Epithelial cell of proximal tubule (primary cell): Measurements from ENCODE around the gene NDST3. TPM values are rescaled to one million over a fixed set of nuclear protein-coding genes. Genes with fewer than 3 reads are reported as not detected.

Experiments
- DNase-seq: peaks from one replicate; pipeline ENCODE4 v3.0.0-alpha.2; 2011; ENCODE audit warnings: low read depth
- H3K4me3 ChIP-seq: 2 replicates; pipeline ENCODE4 v1.5.1; 2011; ENCODE audit warnings: low read depth, mild to moderate bottlenecking, low read length
- total RNA-seq: library from RNA; depleted of rRNA; stranded (reverse); fragments of >200 nt; gene quantifications from 2 replicates; pipeline ENCODE4 v1.2.3, GENCODE V29; 2015
- TF ChIP-seq, protein P1 (sequence below): conservative IDR thresholded peaks from 2 replicates; pipeline ENCODE4 v1.5.1; 2012; ENCODE audit warnings: low read depth, mild to moderate bottlenecking, low read length

Gene NDST3
- total RNA-seq, 1 donor from 2014 or later, result not detected

DNA sequence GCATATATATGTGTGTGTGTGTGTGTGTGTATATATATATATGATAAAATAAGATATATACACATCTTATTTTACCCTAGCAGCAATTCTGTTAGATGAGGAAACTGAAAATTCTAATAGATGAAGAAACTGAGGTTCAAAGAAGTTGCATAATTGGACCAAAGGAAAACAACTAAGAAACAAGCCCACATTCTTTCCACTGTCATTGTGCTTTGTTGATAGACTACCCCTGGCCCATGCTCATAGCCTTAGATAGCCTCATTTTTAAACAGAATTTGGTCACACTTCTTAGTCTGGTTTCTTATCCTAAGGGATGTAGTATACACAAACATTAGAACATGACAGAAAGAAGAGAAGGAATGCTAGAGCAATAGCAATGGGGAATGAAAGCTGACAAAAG is 138.8 kb downstream of the NDST3 start:
- TF ChIP-seq, protein P1, sequence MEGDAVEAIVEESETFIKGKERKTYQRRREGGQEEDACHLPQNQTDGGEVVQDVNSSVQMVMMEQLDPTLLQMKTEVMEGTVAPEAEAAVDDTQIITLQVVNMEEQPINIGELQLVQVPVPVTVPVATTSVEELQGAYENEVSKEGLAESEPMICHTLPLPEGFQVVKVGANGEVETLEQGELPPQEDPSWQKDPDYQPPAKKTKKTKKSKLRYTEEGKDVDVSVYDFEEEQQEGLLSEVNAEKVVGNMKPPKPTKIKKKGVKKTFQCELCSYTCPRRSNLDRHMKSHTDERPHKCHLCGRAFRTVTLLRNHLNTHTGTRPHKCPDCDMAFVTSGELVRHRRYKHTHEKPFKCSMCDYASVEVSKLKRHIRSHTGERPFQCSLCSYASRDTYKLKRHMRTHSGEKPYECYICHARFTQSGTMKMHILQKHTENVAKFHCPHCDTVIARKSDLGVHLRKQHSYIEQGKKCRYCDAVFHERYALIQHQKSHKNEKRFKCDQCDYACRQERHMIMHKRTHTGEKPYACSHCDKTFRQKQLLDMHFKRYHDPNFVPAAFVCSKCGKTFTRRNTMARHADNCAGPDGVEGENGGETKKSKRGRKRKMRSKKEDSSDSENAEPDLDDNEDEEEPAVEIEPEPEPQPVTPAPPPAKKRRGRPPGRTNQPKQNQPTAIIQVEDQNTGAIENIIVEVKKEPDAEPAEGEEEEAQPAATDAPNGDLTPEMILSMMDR, result no peak
- DNase-seq, result no peak
- no peak overlapping the region for H3K4me3 ChIP-seq

DNA sequence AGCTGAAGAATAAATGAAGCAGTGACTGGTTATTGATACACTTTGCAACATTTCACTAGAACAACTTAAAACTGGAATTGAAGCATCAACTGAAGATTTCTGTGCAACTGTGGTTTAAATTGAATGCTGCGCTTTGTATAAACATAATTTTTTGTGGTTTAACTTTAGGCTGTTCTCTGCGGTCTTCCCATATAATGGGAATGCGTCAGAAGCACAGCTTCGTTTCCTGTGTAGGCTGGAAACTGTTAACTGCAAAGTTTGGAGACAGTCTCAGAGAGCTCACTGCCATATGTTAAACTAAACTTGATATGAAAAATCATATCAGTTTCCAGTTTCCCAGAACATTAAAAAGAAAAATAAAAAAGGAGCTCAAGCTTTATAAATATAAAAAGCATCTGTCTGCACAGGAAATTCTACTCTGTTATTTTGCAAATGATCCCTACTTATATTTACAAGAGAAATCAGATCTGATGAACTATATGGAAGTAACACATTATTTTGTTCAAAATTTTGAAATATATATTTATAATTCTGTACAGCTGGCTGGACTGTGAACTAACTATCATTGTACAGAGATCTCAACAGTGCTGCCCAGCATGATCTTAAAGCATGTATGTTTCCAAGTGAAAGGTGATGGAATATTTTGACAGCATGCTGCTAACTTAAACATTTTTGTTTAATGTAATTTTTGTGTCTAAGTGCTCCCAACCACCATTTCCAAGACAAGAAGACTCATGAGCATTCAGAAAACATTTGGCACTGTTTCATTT is 139.9 kb downstream of the NDST3 start:
- no peak overlapping the region for H3K4me3 ChIP-seq
- no peak for DNase-seq
- TF ChIP-seq, protein P1, result no peak

DNA sequence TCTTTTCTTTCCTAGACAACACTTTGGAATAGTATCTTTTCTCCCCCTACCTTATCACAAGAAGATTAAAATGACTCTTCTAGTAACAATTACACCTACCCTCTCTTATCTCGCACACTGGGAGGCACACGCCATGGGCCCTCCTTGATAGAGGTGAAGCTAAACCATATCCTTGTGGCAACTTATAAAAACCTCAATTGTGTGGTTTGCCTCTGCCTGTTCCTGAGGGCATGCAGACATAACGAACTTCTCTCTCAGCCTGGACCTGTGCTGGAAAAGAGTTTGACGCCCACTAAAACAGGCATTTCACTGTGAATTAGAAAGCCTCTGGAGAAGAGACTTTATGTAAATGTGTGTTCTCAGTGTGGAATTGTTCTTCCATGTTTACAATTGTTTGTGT is 141.2 kb downstream of the NDST3 start:
- TF ChIP-seq, protein P1, result no peak
- no peak for DNase-seq
- no peak overlapping the region for H3K4me3 ChIP-seq

DNA sequence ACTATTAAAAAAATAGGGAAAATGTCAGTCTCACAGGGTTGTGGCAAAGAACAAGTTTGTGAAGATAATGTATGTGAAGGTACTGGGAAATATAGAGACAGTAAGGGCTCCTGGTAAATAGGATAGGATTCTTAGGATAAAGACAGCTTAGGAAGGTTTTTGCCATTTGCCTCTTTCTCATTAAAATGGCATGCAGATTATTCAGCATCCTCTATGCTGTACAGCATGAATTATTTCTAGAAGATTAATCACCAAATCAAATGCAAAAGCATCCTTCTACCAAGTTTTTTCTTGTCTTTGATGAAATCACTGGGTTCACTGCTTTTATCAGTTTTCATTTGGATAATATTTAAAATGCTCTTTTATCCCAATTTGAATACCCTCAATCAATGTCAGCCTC is 142.8 kb downstream of the NDST3 start:
- TF ChIP-seq, protein P1, result no peak
- no peak for DNase-seq
- H3K4me3 ChIP-seq, result no peak overlapping the region

DNA sequence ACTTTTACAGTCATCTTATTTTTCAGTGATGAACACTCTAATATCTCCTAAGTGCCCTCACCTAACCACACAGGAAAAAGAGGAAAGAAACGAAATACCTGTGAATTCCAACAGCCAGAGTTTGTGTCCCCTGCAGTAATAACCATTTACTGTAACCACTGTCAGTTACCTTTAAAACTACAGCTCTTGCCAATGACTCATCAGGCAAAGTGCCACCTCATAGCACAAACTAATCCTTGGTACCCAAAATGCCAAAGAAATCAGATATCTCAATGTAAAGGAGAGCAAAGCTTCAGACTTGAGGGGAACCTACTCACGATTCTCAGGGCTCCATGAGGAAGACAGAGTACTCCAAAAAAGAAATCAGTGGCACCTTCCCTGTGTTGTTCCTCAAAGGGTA is 146.5 kb downstream of the NDST3 start:
- no peak overlapping the region for H3K4me3 ChIP-seq
- DNase-seq, result no peak
- TF ChIP-seq, protein P1, result no peak

DNA sequence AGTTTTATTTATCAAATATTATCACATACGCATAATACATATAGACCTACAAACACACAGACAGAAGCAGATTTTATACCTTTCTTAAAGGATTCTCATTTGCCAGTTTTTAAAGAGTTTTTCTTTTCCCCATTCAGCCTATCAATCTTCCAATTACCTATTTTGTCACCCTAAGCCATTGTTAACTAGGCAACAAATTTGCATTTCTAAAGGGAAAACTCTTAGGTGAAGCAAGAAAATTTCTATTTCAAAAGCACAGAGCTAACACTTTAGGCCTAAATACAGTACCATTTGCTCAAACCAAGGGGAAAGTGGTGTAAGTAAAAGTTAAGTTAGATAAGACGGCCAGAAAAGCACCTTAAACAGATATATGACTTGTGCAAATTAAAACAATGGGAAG is 156.6 kb downstream of the NDST3 start:
- no peak for DNase-seq
- H3K4me3 ChIP-seq, result no peak overlapping the region
- TF ChIP-seq, protein P1, result no peak

DNA sequence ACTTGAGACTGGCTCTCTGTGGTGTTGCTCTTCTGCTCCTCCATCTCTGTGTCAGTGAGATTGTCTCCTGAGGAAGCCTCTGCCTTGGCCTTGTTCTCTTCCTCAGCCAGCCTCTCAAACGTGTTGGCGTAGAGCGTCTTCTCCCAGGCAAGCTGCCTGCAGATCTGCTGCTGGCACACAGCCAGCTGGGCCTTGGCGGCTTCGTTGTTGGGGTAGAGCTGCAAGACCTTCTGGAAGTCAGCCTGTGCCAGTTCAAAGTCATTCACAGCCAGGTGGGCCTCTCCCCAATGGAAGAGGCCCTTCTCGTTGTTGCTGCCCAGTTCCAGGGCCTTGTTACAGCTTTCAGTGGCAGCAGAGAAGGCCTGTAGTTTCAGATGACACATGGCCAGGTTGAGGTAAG is 159.1 kb downstream of the NDST3 start:
- no peak overlapping the region for H3K4me3 ChIP-seq
- no peak for DNase-seq
- TF ChIP-seq, protein P1, result no peak
